Muscle layer of colon (tissue), 2 donors: Measurements from ENCODE around the gene RUFY1.
"Not testable (repeated sequence)": the region's sequence is repeated elsewhere in the genome, so short reads cannot be mapped to it uniquely, and the experiment has no call there.

Source experiments
- H3K27ac ChIP-seq: one replicate; pipeline ENCODE4 v1.7.0; 2013; ENCODE audit warnings: low read depth, mild to moderate bottlenecking, low read length, moderate library complexity
- H3K27me3 ChIP-seq, 2 donors: one replicate each; pipeline ENCODE4 v1.7.0; 2013; ENCODE audit warnings: low read length in 2 of 2, mild to moderate bottlenecking in 2 of 2; ENCODE audit not compliant: insufficient read depth in 2 of 2, control insufficient read depth in 1 of 2
- H3K36me3 ChIP-seq: one replicate; pipeline ENCODE4 v1.7.0; 2013; ENCODE audit warnings: mild to moderate bottlenecking, low read length; ENCODE audit not compliant: insufficient read depth
- H3K4me1 ChIP-seq: one replicate; pipeline ENCODE4 v1.7.0; 2013; ENCODE audit warnings: mild to moderate bottlenecking, low read length; ENCODE audit not compliant: insufficient read depth
- H3K4me3 ChIP-seq, 2 donors: one replicate each; pipeline ENCODE4 v1.7.0; 2013; ENCODE audit warnings: low read length in 2 of 2, low read depth in 1 of 2, mild to moderate bottlenecking in 1 of 2, moderate library complexity in 1 of 2
- H3K9ac ChIP-seq: one replicate; pipeline ENCODE4 v1.7.0; 2013; ENCODE audit warnings: low read length
- H3K9me3 ChIP-seq: one replicate; pipeline ENCODE4 v1.7.0; 2013; ENCODE audit warnings: mild to moderate bottlenecking, low read length
- donor health status: abdominal sarcoma.
- donor health status: Adenocarcinoma of cecum.

Gene RUFY1

DNA sequence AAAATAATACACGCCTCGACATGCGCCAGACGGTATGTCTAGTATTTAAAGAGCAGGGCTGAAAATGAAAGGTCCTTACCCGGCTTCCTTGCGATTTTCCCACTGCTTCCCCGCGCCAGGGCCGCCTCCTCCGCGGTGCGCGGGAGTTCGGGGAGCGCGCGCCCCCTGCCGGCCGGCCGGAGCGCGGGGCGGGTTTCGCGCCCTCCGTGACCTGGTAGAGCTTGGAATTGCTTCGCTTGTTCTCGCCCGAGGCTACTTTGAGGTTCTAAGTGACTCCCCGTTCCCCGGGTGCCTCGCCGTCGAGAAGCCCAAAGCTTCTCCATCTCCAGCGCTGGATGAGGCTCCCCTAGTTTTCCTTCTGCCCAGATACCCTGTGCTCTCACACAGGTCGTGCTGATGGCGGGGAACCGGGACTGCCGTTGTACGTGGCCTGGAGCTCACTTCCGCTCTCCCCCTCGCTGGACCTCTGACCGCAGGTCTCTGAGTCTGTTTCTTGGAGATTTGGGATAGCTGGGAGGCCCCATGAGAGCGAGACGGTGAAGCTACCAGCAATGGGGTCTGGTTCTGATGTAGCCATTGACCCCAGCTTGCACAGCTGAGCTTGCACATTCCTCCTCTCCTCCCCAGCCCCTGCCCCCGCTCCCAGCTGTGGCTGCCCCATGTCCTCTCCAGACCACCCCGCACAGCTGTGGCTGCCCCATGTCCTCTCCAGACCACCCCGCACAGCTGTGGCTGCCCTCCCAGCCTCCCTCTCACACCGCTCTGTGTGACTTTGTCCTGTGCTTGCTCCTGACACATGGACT lies 84.2 kb downstream of the RUFY1 start:
- not testable (repeated sequence) for H3K9ac ChIP-seq, H3K4me3 ChIP-seq, H3K27ac ChIP-seq, H3K27me3 ChIP-seq, H3K4me1 ChIP-seq, H3K9me3 ChIP-seq, H3K36me3 ChIP-seq

- H3K27me3 ChIP-seq, H3K36me3 ChIP-seq, H3K4me3 ChIP-seq, H3K9me3 ChIP-seq, H3K4me1 ChIP-seq, H3K9ac ChIP-seq, H3K27ac ChIP-seq: not testable (repeated sequence)
Measured at GRCh38 chr5:179639296-179639695, 88.9 kb downstream of the RUFY1 start.

- not testable (repeated sequence) for H3K36me3 ChIP-seq, H3K4me3 ChIP-seq, H3K27me3 ChIP-seq, H3K9ac ChIP-seq, H3K9me3 ChIP-seq, H3K4me1 ChIP-seq, H3K27ac ChIP-seq
Measured at GRCh38 chr5:179641745-179642144, 91.4 kb downstream of the RUFY1 start.

- H3K4me3 ChIP-seq, H3K9ac ChIP-seq, H3K4me1 ChIP-seq, H3K27me3 ChIP-seq, H3K27ac ChIP-seq, H3K36me3 ChIP-seq, H3K9me3 ChIP-seq: not testable (repeated sequence)
Measured at GRCh38 chr5:179642626-179643025, 92.3 kb downstream of the RUFY1 start.

DNA sequence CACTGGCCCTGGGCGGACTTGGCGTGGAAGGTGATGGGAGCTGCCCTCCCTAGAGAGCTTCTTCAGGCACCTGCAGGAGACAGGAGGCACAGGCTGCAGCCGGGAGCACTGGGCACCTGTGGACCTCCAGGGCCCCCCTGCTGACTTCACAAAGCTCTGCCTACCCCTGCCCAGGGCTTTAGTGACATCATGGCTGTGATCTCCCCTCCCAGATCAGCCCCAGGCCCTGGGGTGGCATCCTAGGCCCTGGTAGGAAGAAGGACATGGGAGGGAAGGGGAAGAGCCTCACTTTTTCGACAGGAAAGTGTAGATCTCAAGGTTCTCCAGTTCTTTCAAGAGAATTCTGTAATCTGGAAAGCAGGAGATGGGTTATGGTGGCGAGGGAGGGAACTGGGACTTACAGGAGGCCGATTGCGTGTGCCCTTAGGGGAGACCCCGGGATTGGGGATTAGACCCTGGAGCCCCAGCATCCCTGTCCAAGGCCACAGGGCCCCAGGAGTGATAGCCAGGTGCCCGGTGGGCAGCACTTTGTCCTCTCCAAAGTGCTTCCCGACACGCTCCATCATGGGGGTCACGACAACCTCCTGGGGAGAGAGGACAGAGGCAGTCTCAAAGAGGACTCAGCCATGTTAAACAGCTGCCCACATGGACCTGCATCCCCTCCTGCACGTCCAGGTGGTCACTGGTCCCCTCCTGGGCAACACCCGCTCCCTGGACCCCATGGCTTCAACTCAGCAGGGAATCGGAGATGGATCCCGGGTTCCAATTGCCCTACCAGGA lies 93.0 kb downstream of the RUFY1 start:
- not testable (repeated sequence) for H3K9me3 ChIP-seq, H3K36me3 ChIP-seq, H3K4me3 ChIP-seq, H3K4me1 ChIP-seq, H3K27ac ChIP-seq, H3K9ac ChIP-seq, H3K27me3 ChIP-seq

DNA sequence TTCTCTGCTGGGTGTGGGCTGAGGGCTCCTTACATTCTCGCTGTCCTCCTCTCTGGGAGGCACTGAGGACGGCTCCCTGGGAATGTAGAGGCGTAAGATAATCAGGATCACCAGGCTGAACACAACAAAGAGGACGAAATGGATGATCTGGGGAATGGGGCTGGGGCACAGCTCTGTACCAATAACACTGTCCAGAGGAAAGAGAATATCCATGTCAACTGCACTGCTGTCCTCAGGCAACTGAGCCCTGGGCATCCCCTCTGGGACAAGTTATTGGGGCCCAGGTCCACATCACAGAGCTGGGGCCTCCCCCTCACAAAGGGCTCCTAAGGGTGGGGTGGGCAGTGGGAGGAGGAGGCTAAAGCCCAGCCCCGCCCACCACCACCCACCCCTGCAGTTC lies 94.4 kb downstream of the RUFY1 start:
- not testable (repeated sequence) for H3K27me3 ChIP-seq, H3K9ac ChIP-seq, H3K9me3 ChIP-seq, H3K36me3 ChIP-seq, H3K4me3 ChIP-seq, H3K27ac ChIP-seq, H3K4me1 ChIP-seq

DNA sequence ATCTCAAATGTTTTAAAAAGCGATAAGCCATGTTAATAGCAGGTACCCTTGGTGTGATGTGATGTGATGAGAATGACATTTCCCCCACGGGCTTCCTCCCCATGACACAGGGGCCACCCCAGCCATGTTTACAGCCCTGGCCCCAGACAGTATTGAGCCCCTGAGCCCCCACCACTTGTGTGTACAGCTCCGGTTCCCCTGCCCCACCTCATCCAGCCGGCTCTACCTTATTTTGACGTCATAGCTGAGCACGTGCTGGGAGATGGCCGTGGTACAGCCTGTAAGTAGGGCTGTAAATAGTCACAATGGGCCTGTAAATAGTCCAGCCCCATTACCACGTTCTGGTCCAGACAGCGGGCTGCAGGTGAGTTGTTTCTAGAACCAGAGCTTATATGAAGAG lies 98.1 kb downstream of the RUFY1 start:
- Histone ChIP-seq H3K9ac (no peak overlapping the region), H3K36me3 (no peaks in the 10 kb centered on the region), H3K27me3 (no peaks in the 10 kb centered on the region), H3K9me3 (no peaks in the 10 kb centered on the region), H3K4me3 (no peak overlapping the region), H3K4me1 (no peaks in the 10 kb centered on the region), H3K27ac (no peak overlapping the region)

GRCh38 chr5:179649166-179649703 lies 98.9 kb downstream of the RUFY1 start:
- not testable (repeated sequence) for H3K36me3 ChIP-seq, H3K9ac ChIP-seq, H3K9me3 ChIP-seq, H3K27me3 ChIP-seq, H3K4me1 ChIP-seq, H3K4me3 ChIP-seq, H3K27ac ChIP-seq

DNA sequence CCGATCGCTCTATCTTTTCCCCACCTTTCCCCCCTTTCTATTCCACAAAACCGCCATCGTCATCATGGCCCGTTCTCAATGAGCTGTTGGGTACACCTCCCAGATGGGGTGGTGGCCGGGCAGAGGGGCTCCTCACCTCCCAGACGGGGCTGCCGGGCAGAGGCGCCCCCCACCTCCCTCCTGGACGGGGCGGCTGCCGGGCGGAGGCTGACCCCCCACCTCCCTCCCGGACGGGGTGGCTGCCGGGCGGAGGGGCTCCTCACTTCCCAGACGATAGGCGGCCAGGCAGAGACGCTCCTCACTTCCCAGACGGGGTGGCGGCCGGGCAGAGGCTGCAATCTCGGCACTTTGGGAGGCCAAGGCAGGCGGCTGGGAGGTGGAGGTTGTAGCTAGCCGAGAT lies 99.9 kb downstream of the RUFY1 start:
- not testable (repeated sequence) for H3K9me3 ChIP-seq, H3K4me3 ChIP-seq, H3K4me1 ChIP-seq, H3K36me3 ChIP-seq, H3K27ac ChIP-seq, H3K27me3 ChIP-seq, H3K9ac ChIP-seq

DNA sequence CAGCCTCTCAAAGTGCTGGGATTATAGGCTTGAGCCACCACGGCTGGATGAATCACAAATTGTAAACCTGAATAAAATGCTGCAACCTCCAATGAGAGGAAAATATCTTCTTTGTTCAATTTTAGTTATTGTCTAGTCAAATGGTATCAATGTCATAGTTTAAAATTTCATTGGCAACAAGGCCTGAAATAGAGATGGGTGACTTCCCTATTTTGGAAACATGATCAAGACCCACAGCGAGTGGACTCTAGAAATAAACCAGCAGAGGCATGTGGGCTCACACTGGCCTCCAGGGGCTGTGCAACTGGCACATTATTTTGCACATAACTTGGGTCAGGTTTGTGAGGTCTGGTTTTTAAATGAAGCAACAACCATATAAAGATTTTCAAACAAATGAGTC lies 102.8 kb downstream of the RUFY1 start:
- not testable (repeated sequence) for H3K36me3 ChIP-seq, H3K4me3 ChIP-seq, H3K9me3 ChIP-seq, H3K27me3 ChIP-seq, H3K9ac ChIP-seq, H3K27ac ChIP-seq, H3K4me1 ChIP-seq

DNA sequence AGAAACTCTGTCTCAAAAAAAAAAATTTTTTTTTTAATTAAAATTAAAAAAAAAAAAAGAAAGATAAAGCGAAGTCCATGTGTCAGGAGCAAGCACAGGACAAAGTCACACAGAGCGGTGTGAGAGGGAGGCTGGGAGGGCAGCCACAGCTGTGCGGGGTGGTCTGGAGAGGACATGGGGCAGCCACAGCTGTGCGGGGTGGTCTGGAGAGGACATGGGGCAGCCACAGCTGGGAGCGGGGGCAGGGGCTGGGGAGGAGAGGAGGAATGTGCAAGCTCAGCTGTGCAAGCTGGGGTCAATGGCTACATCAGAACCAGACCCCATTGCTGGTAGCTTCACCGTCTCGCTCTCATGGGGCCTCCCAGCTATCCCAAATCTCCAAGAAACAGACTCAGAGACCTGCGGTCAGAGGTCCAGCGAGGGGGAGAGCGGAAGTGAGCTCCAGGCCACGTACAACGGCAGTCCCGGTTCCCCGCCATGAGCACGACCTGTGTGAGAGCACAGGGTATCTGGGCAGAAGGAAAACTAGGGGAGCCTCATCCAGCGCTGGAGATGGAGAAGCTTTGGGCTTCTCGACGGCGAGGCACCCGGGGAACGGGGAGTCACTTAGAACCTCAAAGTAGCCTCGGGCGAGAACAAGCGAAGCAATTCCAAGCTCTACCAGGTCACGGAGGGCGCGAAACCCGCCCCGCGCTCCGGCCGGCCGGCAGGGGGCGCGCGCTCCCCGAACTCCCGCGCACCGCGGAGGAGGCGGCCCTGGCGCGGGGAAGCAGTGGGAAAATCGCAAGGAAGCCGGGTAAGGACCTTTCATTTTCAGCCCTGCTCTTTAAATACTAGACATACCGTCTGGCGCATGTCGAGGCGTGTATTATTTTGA lies 107.2 kb downstream of the RUFY1 start:
- H3K27ac ChIP-seq, H3K9me3 ChIP-seq, H3K9ac ChIP-seq, H3K27me3 ChIP-seq, H3K4me3 ChIP-seq, H3K36me3 ChIP-seq, H3K4me1 ChIP-seq: not testable (repeated sequence)
